Measurements from ENCODE around the gene GBP4. TPM values are rescaled to one million over a fixed set of nuclear protein-coding genes. Genes with fewer than 3 reads are reported as not detected.

The GBP4 gene
- total and polyA plus RNA-seq, 2 donors, result 9.6 to 10.1 TPM

- DNase-seq (ENCODE audit: extremely low spot score), result no peak
- no peaks in the 10 kb centered on the region for H3K36me3 ChIP-seq (ENCODE audit: insufficient read depth)
- H3K4me1 ChIP-seq (ENCODE audit: insufficient read depth), result no peaks in the 10 kb centered on the region
- H3K27ac ChIP-seq (ENCODE audit: low read depth), result no peak overlapping the region
- H3K4me3 ChIP-seq (ENCODE audit: low read depth, low read length), result no peak overlapping the region
- WGBS, result 60% methylated on average over 1 of the region's 1 CpG
These were observed 47.7 kb downstream of the GBP4 start for GRCh38 chr1:89151047-89151446.

GRCh38 chr1:89149976-89150375 is 48.8 kb downstream of the GBP4 start:
- no peak for DNase-seq (ENCODE audit: extremely low spot score)
- Histone ChIP-seq H3K4me3 (ENCODE audit: low read depth, low read length) (no peak overlapping the region), H3K4me1 (ENCODE audit: insufficient read depth) (no peaks in the 10 kb centered on the region), H3K27ac (ENCODE audit: low read depth) (no peak overlapping the region), H3K36me3 (ENCODE audit: insufficient read depth) (no peaks in the 10 kb centered on the region)
- WGBS, result 58% methylated on average over 3 of the region's 3 CpGs

- no peak for DNase-seq (ENCODE audit: extremely low spot score)
- Histone ChIP-seq H3K4me3 (ENCODE audit: low read depth, low read length) (no peak overlapping the region), H3K36me3 (ENCODE audit: insufficient read depth) (no peaks in the 10 kb centered on the region), H3K4me1 (ENCODE audit: insufficient read depth) (no peaks in the 10 kb centered on the region), H3K27ac (ENCODE audit: low read depth) (no peak overlapping the region)
- 38% methylated on average over 3 of the region's 3 CpGs for whole genome bisulfite sequencing
These were observed 49.5 kb downstream of the GBP4 start for GRCh38 chr1:89149229-89149628.

- WGBS, result 34% methylated on average over 3 of the region's 3 CpGs
- Histone ChIP-seq H3K4me3 (ENCODE audit: low read depth, low read length) (no peak overlapping the region), H3K27ac (ENCODE audit: low read depth) (no peak overlapping the region), H3K4me1 (ENCODE audit: insufficient read depth) (no peaks in the 10 kb centered on the region), H3K36me3 (ENCODE audit: insufficient read depth) (no peaks in the 10 kb centered on the region)
- no peak for DNase-seq (ENCODE audit: extremely low spot score)
These were observed 50.8 kb downstream of the GBP4 start for GRCh38 chr1:89147678-89148658.

GRCh38 chr1:89146721-89147120 is 52.0 kb downstream of the GBP4 start:
- WGBS, result 87% methylated on average over 3 of the region's 3 CpGs
- no peak overlapping the region for H3K4me3 ChIP-seq (ENCODE audit: low read depth, low read length)
- H3K36me3 ChIP-seq (ENCODE audit: insufficient read depth), result no peaks in the 10 kb centered on the region
- no peaks in the 10 kb centered on the region for H3K4me1 ChIP-seq (ENCODE audit: insufficient read depth)
- H3K27ac ChIP-seq (ENCODE audit: low read depth), result no peak overlapping the region
- DNase-seq (ENCODE audit: extremely low spot score), result no peak

- H3K4me3 ChIP-seq (ENCODE audit: low read depth, low read length), result no peak overlapping the region
- no peaks in the 10 kb centered on the region for H3K4me1 ChIP-seq (ENCODE audit: insufficient read depth)
- H3K36me3 ChIP-seq (ENCODE audit: insufficient read depth), result no peaks in the 10 kb centered on the region
- no peak for DNase-seq (ENCODE audit: extremely low spot score)
- H3K27ac ChIP-seq (ENCODE audit: low read depth), result no peak overlapping the region
- WGBS, result 86% methylated on average over 2 of the region's 2 CpGs
These were observed 55.3 kb downstream of the GBP4 start for GRCh38 chr1:89143484-89143883.

- H3K4me3 ChIP-seq (ENCODE audit: low read depth, low read length), result no peak overlapping the region
- DNase-seq (ENCODE audit: extremely low spot score), result no peak
- WGBS, result 92% methylated on average over 4 of the region's 4 CpGs
- no peaks in the 10 kb centered on the region for H3K4me1 ChIP-seq (ENCODE audit: insufficient read depth)
- no peaks in the 10 kb centered on the region for H3K36me3 ChIP-seq (ENCODE audit: insufficient read depth)
- H3K27ac ChIP-seq (ENCODE audit: low read depth), result no peak overlapping the region
These were observed 56.6 kb downstream of the GBP4 start for GRCh38 chr1:89142160-89142559.

- Histone ChIP-seq H3K36me3 (ENCODE audit: insufficient read depth) (no peaks in the 10 kb centered on the region), H3K4me1 (ENCODE audit: insufficient read depth) (no peaks in the 10 kb centered on the region), H3K27ac (ENCODE audit: low read depth) (no peak overlapping the region), H3K4me3 (ENCODE audit: low read depth, low read length) (no peak overlapping the region)
- WGBS, result 97% methylated on average over 1 of the region's 1 CpG
- no peak for DNase-seq (ENCODE audit: extremely low spot score)
These were observed 65.0 kb downstream of the GBP4 start for GRCh38 chr1:89133747-89134146.

Other genes with a start within 250 kb of the GBP4 start
- 41.0 TPM for gene KYAT3, start 206.3 kb downstream of the GBP4 start, total RNA-seq
- gene KYAT3, start 206.3 kb downstream of the GBP4 start, polyA plus RNA-seq, result 28.5 TPM
- gene RBMXL1, start 206.3 kb downstream of the GBP4 start, total RNA-seq, result 22.0 TPM
- 11.6 TPM for gene RBMXL1, start 206.3 kb downstream of the GBP4 start, polyA plus RNA-seq
- 55.4 TPM for gene GBP3, start 176.1 kb downstream of the GBP4 start, total RNA-seq
- gene GBP3, start 176.1 kb downstream of the GBP4 start, polyA plus RNA-seq, result 10.2 TPM
- 68.6 TPM for gene GBP1, start 133.7 kb downstream of the GBP4 start, total RNA-seq
- 27.8 TPM for gene GBP1, start 133.7 kb downstream of the GBP4 start, polyA plus RNA-seq
- gene GBP2, start 72.8 kb downstream of the GBP4 start, total RNA-seq, result 49.8 TPM
- 153 TPM for gene GBP2, start 72.8 kb downstream of the GBP4 start, polyA plus RNA-seq
- gene GBP7, start 22.9 kb downstream of the GBP4 start, total RNA-seq, result not detected
- gene GBP7, start 22.9 kb downstream of the GBP4 start, polyA plus RNA-seq, result 0.03 TPM
- 0.95 TPM for gene GBP5, start 73.9 kb upstream of the GBP4 start, total RNA-seq
- 1.5 TPM for gene GBP5, start 73.9 kb upstream of the GBP4 start, polyA plus RNA-seq
- 1.6 TPM for gene GBP6, start 165.1 kb upstream of the GBP4 start, total RNA-seq
- not detected for gene GBP6, start 165.1 kb upstream of the GBP4 start, polyA plus RNA-seq

Data from urinary bladder (tissue), 4 donors.